SKM-1 (cell line): Measurements from ENCODE around the gene SEL1L3.

Experiments used
- DNase-seq: peaks from one replicate; lab custom pipeline; 2025; ENCODE audit not compliant: unreplicated experiment; lab: John Stamatoyannopoulos, UW

SEL1L3 gene

DNA sequence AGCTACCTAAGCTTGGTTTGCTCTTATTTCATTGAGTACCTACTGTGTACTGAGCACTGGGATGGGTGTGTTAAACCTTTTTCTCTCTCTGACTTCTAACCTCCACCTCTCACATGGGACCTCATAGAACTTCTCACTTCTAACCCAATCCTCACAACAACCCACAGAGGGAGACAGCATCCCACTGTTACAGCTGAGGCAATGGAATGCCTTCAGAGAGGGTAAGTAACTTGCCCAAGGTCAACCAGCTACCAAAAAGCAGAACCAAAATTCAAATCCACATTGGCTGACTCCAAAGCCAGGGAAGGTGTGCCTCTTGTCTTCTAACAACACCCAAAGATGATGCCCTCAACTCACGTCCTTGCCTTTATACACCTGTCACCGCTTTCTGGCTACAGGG lies 5.4 kb downstream of the SEL1L3 start:
- no peak for DNase-seq

DNA sequence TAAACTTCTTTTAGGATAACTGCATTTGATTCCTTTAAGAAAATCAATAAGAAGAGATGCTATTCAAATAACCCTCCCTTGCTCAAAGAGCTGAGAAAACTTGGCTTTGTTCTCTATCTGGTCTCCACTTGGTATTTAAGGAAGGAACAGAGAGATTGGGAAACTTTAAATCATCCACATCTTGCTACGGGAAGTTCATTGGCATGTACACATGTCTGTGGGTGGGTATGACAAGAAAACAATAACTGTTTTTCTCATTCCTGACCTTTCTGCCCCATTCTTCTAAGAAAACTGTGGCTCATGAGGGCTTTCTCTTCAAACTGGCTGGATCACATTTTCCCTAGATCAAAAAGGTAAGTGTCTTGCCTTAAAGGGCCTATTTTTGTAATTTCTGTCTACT lies 6.0 kb downstream of the SEL1L3 start:
- DNase-seq: peak; percentile 50

DNA sequence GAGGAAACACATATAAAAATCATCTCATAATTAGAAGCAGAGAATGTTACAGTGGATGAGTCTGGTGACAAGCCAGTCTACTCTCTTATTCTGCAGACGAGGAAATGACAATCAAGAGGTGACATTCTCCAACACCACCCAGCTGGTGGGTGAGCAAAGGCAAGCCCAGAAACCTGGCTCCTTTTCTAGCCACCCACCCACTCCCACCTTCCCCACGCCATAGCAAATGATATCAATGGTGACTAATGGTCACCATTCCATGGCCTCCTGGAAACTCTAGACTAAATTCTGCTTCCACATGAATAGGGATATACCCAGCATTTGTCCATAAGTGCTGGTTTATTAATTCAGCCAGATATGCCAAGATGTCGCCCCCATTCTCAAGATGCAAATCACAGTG lies 10.7 kb downstream of the SEL1L3 start:
- DNase-seq: no peak

DNA sequence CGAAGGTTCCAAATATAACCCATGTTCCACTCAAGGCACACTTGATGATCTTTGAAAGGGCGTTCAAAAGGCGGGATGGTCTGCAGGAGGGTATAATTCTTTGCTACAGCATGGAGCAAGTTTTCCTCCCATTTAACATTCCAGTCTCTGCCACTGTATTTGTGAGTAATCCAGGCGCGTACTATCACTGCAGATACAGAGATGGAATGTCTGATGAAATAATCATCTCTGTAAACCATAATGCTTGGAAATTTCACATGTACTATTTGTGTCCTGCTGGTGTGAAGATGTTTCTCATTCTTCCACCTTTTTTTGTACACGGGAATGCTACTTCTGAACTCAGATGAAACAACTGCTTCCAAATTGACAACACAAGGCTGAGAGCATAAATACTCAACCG lies 15.5 kb downstream of the SEL1L3 start:
- no peak for DNase-seq

DNA sequence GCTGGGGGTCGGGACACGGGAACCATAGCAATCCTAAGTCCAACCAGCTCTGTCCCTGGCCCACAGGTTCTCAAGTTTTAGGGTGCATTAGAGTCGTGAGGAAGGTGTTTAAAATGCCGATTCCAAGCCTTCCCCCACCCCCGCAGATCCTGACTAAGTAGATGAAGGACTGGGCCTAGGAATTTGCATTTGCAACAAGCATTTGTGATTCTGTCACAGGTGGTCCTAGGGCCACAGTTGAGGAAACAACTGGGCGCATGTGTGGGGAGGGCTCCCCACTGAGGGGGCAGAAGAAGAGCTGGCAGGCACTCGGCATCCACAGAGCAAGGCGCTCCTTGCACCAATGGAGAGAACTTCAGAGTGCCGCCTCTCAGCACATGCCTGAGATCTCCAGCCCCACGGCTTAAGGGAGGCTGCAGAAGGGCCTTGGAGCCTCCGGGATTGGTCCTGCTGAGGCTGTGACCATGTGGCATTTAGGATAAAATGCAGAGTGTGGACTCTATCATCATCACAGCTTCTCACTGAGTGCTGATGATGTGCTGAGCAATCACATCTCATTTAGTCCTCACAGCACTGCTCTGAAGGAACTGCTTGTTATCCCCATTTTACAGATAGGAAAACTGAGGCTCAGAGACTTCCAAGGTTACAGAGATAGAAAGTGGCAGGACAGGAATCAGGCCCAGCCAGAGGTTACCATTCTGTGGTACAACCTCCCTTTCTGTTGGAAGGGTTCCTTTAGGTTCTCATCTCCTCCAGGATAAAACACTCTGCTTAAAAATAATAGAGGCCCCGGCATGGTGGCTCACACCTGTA lies 16.7 kb downstream of the SEL1L3 start:
- no peak for DNase-seq

DNA sequence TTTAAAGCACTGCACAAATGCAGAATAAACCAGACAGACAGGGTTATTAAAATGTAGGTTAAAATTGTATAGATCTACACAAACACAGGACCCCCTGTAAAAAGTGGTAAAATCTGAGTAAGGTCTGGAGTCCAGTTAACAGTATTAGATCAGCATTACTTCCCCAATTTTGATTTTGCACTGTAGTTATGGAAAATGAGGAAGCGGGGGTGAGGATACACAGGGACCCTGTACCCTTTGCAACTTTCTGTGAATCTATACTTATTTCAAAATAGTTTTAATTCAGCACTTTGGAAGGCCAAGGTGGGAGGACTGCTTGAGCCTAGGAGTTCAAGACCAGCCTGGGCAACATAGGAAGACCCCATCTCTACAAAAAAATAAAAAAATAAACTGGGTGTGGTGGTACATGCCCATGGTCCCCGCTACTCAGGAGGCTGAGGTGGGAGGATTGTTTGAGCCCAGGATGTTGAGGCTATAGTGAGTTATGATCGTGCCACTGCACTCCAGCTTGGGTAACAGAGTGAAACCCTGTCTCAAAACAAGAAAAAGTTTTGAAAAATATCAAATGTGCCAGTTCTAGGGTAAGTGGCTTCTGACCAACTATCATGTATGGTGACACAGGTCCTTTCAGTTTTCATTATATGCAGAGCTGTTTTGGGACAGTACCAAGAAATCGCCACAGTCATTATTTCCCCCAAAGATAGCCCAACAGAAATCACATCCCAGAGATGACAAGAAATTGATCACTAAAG lies 17.7 kb downstream of the SEL1L3 start:
- DNase-seq: peak; percentile 43

DNA sequence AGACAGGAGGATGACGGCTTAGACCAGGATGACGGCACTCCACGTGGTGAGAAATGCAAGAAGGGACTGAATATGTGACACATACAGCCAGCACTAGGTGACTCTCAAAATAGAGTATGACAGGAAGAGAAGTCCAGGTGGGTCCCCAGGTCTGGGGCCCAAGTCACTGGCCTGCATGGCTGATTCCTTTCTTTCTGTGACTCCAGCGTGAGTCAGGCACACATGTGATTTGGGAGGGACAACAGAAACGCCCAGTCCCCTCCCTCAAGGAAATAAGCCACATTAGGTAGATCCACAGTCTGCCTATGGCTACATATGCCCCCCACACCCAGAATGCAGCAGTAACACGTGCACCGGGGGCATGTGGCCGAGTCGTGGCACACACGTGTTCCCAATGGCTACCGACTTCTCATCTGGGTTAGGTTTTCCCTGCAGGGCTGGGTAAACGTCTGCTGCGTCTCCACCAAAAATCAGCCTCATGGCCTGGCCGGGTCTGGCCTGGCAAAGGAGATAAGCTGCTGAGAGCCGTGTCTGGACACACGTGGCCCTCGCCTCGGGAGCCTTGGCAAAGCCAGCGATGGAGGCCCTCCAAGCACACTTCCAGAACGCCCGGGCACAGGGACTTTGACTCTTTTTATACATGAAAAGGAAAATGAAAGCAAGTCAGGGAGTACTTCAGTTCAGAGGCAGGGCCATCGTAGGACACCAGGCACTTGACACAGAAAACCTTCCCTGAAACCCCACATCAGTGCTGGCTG lies 19.3 kb downstream of the SEL1L3 start:
- no peak for DNase-seq

DNA sequence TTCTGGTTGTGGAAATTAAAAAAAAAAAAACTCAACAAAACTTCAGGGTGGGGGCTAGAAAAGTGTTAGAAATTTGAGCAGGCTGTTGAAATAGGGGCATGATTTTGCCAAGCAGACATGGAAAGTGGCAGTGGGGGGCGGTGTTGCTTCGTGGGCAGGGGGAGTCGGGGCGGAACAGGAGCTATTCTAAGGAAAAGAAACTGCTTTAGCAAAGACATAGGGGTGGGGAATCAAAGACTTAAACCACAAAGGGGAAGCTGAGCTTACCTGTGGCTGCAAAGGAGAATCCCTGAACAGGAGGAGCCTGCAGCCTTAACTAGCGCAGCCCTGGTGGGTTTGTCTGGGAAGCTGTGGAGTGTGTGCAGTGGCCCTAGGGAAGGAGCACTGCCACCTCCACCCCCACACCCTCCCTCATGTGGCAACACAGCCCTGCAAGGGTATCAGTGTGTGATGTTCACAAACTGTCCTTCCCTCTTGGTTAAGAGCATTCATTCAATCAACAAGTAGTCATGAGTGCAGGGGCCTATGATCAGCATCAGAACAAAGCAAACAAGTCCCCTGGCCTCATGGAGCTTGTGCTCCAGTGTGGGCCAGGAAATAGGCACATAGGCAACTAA lies 20.5 kb downstream of the SEL1L3 start:
- no peak for DNase-seq

DNA sequence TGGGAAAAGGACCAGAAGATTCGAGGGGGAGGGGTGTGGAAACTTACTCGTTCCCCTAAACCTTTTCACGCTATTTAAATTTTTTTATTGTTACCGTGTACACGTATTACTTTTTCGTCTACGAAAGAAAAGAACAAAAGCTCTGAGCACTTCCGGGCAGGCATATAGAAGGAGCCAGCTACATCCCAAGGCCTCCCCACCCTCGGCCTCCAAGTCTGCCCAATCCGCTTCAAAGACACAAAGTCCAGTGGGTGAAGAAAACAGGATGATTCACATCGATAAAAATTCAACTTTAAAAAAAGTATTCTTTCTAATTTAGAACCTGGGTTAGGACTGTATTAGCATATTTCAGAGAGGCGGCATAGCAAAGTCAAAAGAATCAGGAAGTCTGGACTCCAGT lies 23.1 kb downstream of the SEL1L3 start:
- no peak for DNase-seq

- no peak for DNase-seq
These were observed 23.6 kb downstream of the SEL1L3 start for GRCh38 chr4:25839233-25839632.

- no peak for DNase-seq
These were observed 24.3 kb downstream of the SEL1L3 start for GRCh38 chr4:25838526-25838925.

DNA sequence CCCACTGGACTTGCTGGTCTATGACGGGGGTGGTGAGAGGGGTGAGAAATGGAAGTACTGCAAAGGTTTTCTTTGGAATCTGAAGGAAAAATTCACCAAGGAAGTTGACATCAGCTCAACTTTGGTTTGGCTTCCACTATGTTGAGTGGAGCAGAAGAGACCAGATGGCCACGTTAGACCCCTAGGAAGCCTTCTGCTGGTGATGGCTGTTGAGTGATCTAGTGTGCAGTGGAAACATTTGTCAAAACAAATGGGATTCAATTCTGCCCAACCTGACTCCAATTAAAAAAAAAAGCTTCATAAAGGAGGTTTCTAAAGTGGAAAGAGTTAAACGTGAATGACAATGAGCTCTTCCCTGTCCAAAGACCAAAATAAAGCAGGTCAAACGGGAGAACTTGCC lies 25.7 kb downstream of the SEL1L3 start:
- DNase-seq: no peak

GRCh38 chr4:25835384-25835783 lies 27.4 kb downstream of the SEL1L3 start:
- no peak for DNase-seq

DNA sequence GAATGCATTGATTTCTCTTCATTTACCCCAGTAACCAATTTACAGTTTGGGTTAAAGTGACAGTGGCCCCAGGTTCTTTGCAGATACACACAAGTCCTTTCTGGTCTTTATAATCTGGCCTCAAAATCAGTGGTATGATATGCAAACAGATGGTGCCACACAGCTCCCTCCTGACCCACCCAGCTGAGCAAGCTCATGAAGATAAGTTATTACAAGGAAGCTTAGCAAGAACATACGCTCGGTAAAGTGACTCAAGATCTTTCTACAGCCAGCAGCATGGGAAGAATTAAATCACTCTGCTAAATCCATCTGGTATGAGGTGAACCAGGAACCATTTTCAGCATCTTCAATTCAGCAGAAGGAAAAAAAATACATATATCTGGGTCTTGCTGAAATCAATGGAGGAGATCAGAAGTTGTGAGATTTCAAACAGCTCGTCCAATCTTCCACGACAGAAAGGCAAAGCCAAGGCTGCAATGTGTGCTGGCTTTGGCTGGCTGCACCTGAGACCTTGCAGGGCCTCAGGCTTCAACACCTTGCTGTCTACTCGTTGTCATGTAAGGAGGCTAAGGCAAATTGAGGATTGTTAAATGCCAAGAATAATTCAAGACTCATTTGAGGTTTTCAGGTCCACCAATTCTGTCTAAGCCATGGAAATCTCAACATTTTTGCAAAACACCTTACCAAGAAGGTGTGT lies 28.2 kb downstream of the SEL1L3 start:
- no peak for DNase-seq

DNA sequence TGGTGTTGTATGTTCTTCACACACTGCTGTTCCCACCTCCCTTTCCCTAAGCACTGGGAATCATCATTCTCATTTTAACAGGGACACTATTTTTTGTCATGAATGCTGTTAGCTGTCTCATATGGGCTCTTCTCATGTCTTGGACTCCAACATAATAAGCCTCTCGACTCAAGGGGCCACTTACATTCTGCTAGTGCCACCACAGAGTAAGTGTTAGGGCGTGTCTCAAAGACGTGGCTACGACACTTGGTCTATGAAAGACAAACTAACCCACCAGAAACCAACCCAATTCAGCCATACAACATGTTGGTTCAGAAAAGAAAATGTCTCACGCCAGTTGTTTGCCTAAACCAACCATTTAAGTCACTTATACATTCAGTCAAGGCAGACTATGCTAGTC lies 32.2 kb downstream of the SEL1L3 start:
- no peak for DNase-seq

GRCh38 chr4:25827897-25828296 lies 34.9 kb downstream of the SEL1L3 start:
- no peak for DNase-seq

DNA sequence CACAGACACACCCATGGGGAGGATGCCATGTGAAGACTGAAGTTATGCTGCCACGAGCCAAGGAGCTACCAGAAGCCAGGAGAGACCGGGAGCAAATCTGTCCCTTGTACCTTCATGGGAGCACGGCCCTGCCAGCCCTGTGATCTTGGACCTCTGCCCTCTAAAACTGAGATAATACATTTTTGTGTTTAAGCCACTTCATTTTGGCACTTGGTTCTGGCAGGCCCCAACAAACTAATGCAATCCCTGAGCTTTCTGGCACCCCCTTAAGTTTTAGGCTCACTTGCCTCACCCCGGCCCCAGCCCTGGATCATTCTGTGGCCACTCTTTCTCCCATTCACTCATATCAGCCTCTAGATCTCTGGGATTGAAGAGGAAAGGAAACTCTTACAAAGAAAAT lies 35.4 kb downstream of the SEL1L3 start:
- DNase-seq: no peak

DNA sequence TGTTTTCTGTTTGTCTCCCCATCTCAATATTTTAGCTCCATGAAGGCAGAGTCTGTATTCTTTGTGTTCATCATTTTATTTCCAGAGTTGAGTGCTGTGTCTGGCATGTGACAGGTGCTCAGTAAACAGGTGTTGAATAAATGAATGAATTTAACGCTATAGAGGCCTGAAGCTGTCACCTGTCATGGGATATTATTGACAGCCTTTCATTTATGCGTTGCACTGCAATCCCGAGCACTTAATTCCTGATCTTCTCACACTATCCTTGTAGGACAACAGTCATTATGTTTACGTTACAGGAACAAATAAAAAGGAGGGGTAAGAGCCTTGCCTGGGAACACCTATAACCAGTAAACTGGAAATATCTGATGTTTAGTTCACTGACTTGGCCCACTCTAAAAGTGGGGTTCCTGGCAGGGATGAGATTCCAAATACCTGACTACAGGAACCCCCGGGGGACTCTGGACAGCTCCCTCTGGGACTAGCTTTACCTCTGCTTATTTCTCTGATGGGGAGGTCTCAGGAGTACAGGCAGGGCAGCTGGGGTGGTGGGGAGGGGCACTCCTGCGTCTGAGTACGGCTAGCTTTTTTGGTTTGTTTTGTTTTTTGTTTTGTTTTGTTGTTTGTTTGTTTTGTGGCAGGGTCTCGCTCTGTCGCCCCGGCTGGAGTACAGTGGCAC lies 36.6 kb downstream of the SEL1L3 start:
- no peak for DNase-seq

- no peak for DNase-seq
These were observed 39.2 kb downstream of the SEL1L3 start for GRCh38 chr4:25823632-25824031.

DNA sequence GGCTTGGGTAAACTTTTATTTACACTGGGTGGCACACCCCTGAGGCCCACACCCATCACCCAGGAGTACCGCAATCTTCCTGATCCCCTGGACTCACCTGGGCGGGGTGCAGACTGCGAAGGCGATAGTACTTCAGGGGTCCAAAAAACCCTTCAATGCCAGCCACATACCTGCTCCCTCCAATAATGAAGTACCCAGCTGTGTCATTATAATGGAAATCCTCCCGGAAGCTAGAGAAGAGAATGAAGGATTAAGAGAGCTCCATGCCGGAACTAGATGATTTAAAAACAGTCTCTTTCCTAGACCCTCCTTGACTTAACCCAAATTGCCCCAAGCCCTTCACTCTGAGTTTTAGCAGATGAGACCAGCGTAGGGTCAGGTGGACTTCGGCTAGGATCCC lies 40.9 kb downstream of the SEL1L3 start:
- no peak for DNase-seq
